Measurements from ENCODE around the gene DKKL1. TPM values are rescaled to one million over a fixed set of nuclear protein-coding genes. Genes with fewer than 3 reads are reported as not detected.
A peak's percentile ranks its signal among the peaks of the same experiment; 100 is the strongest.
"Not testable (repeated sequence)": the region's sequence is repeated elsewhere in the genome, so short reads cannot be mapped to it uniquely, and the experiment has no call there.

DKKL1 gene
- total RNA-seq, 1 experiment from 2014 or later = 0.08 TPM

- peak; percentile 42 for DNase-seq (ENCODE audit: low spot score)
These were observed 1.4 kb upstream of the DKKL1 start, which contains the start of gene TEAD2 for GRCh38 chr19:49362048-49362928. TSS of gene TEAD2 (minus strand) at chr19:49362416. CDS start at chr19:49360075, 2,341 bp downstream.

- peak; percentile 39 for DNase-seq (ENCODE audit: low spot score)
These were observed 779 bp upstream of the DKKL1 start for GRCh38 chr19:49362929-49363267.

- no peak for DNase-seq (ENCODE audit: low spot score)
These were observed 533 bp downstream of the DKKL1 start for GRCh38 chr19:49364083-49364737.

- no peak for DNase-seq (ENCODE audit: low spot score)
These were observed 2.4 kb downstream of the DKKL1 start for GRCh38 chr19:49366110-49366509.

GRCh38 chr19:49368711-49369358 is 5.2 kb downstream of the DKKL1 start:
- no peak for DNase-seq (ENCODE audit: low spot score)

GRCh38 chr19:49371184-49371583 is 7.5 kb downstream of the DKKL1 start:
- no peak for DNase-seq (ENCODE audit: low spot score)

GRCh38 chr19:49373174-49373573 is 9.5 kb downstream of the DKKL1 start:
- DNase-seq (ENCODE audit: low spot score) = not testable (repeated sequence)

- no peak for DNase-seq (ENCODE audit: low spot score)
These were observed 11.2 kb downstream of the DKKL1 start for GRCh38 chr19:49374665-49375434.

GRCh38 chr19:49378512-49378911 is 14.8 kb downstream of the DKKL1 start:
- DNase-seq (ENCODE audit: low spot score) = no peak

- no peak for DNase-seq (ENCODE audit: low spot score)
These were observed 16.7 kb downstream of the DKKL1 start for GRCh38 chr19:49380391-49380790.

GRCh38 chr19:49382639-49383038 is 19.0 kb downstream of the DKKL1 start:
- no peak for DNase-seq (ENCODE audit: low spot score)

GRCh38 chr19:49383599-49383998 is 19.9 kb downstream of the DKKL1 start:
- no peak for DNase-seq (ENCODE audit: low spot score)

- DNase-seq (ENCODE audit: low spot score) = no peak
These were observed 24.3 kb downstream of the DKKL1 start, which contains the start of gene KASH5 for GRCh38 chr19:49387936-49388372. TSS of gene KASH5 (plus strand) at chr19:49388249. CDS start at chr19:49390884, 2,635 bp downstream.

GRCh38 chr19:49389406-49389805 is 25.7 kb downstream of the DKKL1 start:
- DNase-seq (ENCODE audit: low spot score) = no peak

GRCh38 chr19:49390131-49390928 is 26.7 kb downstream of the DKKL1 start:
- no peak for DNase-seq (ENCODE audit: low spot score)

GRCh38 chr19:49390929-49391359 is 27.3 kb downstream of the DKKL1 start:
- no peak for DNase-seq (ENCODE audit: low spot score)

GRCh38 chr19:49391581-49392399 is 28.1 kb downstream of the DKKL1 start:
- DNase-seq (ENCODE audit: low spot score) = peak; percentile 80

- DNase-seq (ENCODE audit: low spot score) = no peak
These were observed 30.2 kb downstream of the DKKL1 start for GRCh38 chr19:49393881-49394280.

- no peak for DNase-seq (ENCODE audit: low spot score)
These were observed 32.1 kb downstream of the DKKL1 start for GRCh38 chr19:49395581-49396407.

Data from H4 (cell line).